Astrocyte (in vitro differentiated cells and primary cell): ENCODE results near the gene ATP6V1B1. TPM values are rescaled to one million over a fixed set of nuclear protein-coding genes. Genes with fewer than 3 reads are reported as not detected.

ENCODE experiments used
- DNase-seq: peaks from one replicate; pipeline ENCODE4 v3.0.0-alpha.2; 2010; ENCODE audit warnings: low read depth
- FAIRE-seq: peaks from 2 replicates; lab custom pipeline; 2011; peaks lifted over from hg19 to GRCh38; lab: Jason Lieb, UNC
- H2AFZ ChIP-seq: 2 replicates; pipeline ENCODE4 v1.6.0; 2012; ENCODE audit warnings: low read depth, low read length, inconsistent platforms
- H3K27ac ChIP-seq: 2 replicates; pipeline ENCODE4 v1.5.1; 2011; ENCODE audit warnings: low read depth, low read length, inconsistent platforms
- H3K27me3 ChIP-seq: 2 replicates; pipeline ENCODE4 v1.6.0; 2011; ENCODE audit warnings: low read length, inconsistent platforms; ENCODE audit not compliant: insufficient read depth
- H3K36me3 ChIP-seq: 2 replicates; pipeline ENCODE4 v1.5.1; 2011; ENCODE audit warnings: low read length, inconsistent platforms; ENCODE audit not compliant: insufficient read depth
- H3K4me1 ChIP-seq: 2 replicates; pipeline ENCODE4 v1.5.1; 2011; ENCODE audit warnings: low read length, inconsistent platforms; ENCODE audit not compliant: insufficient read depth
- H3K4me2 ChIP-seq: 2 replicates; pipeline ENCODE4 v1.6.0; 2012; ENCODE audit warnings: low read length, inconsistent platforms
- H3K4me3 ChIP-seq: 2 replicates; pipeline ENCODE4 v1.5.1; 2011; ENCODE audit warnings: low read depth, mild to moderate bottlenecking, low read length, inconsistent platforms; ENCODE audit not compliant: insufficient read depth
- H3K79me2 ChIP-seq: 2 replicates; pipeline ENCODE4 v1.6.0; 2012; ENCODE audit warnings: mild to moderate bottlenecking, low read length, inconsistent platforms; ENCODE audit not compliant: insufficient read depth
- H3K9ac ChIP-seq: 2 replicates; pipeline ENCODE4 v1.6.0; 2012; ENCODE audit warnings: mild to moderate bottlenecking, low read length, inconsistent platforms
- H3K9me3 ChIP-seq: 2 replicates; pipeline ENCODE4 v1.5.1; 2012; ENCODE audit warnings: low read depth, mild to moderate bottlenecking, low read length, inconsistent platforms; ENCODE audit not compliant: insufficient read depth
- H4K20me1 ChIP-seq: 2 replicates; pipeline ENCODE4 v1.6.0; 2012; ENCODE audit warnings: low read length, inconsistent platforms; ENCODE audit not compliant: insufficient read depth
- H3K27ac Mint-ChIP-seq: one replicate; pipeline ENCODE4 v1.8.0; 2021; ENCODE audit warnings: mild to moderate bottlenecking, mixed read lengths; ENCODE audit not compliant: unreplicated experiment
- H3K27me3 Mint-ChIP-seq: one replicate; pipeline ENCODE4 v1.8.0; 2021; ENCODE audit warnings: low read depth, mixed read lengths; ENCODE audit not compliant: unreplicated experiment
- H3K36me3 Mint-ChIP-seq: one replicate; pipeline ENCODE4 v1.8.0; 2021; ENCODE audit warnings: low read depth, mixed read lengths; ENCODE audit not compliant: unreplicated experiment
- H3K4me1 Mint-ChIP-seq: one replicate; pipeline ENCODE4 v1.8.0; 2021; ENCODE audit warnings: low read depth, mixed read lengths; ENCODE audit not compliant: unreplicated experiment
- H3K4me3 Mint-ChIP-seq: one replicate; pipeline ENCODE4 v1.8.0; 2021; ENCODE audit warnings: mild to moderate bottlenecking, moderate library complexity, mixed read lengths; ENCODE audit not compliant: unreplicated experiment
- H3K9me3 Mint-ChIP-seq: one replicate; pipeline ENCODE4 v1.8.0; 2021; ENCODE audit warnings: mild to moderate bottlenecking, mixed read lengths; ENCODE audit not compliant: unreplicated experiment
- EZH2 ChIP-seq: IDR thresholded peaks from 2 replicates; pipeline ENCODE4 v1.6.1; 2012; ENCODE audit warnings: mild to moderate bottlenecking, low read length, inconsistent platforms; ENCODE audit not compliant: insufficient read depth
- total RNA-seq: library from RNA; stranded (reverse); gene quantifications from 2 replicates; pipeline ENCODE4 v1.2.1, GENCODE V29; 2021
- TF ChIP-seq, protein P1 (sequence below): IDR thresholded peaks from 2 replicates; pipeline ENCODE4 v1.5.1; 2011; ENCODE audit warnings: low read depth, mild to moderate bottlenecking, inconsistent platforms, low read length, moderate library complexity; ENCODE audit not compliant: insufficient read depth

ATP6V1B1 gene
- total RNA-seq, 1 donor from 2014 or later: not detected

DNA sequence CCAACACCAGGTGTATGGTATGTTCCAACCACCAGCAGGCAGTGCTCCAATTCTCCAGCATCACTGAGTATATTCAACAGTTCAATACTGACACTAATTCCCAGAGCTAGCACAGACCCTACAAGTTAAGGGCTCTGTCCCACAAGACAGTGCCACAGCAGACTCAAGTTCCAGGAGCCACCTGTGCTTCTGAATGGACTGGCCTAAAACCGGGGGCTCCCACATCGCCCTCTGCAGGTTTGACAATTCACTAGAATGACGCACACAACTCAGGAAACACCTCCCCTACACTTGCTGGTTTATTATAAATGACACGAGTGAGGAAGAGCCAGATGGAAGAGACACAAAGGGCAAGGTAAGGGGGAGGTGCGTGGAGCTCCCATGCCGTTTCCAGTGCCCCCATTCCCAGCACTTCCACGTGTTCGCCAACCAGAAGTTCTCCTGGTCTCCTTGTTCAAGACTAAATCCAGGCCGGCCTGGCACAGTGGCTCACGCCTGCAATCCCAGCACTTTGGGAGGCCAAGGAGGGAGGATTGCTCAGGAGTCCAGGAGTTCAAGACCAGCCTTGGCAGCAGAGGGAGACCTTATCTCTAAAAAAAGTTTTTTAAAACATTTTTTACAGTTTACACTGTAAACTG lies 12.2 kb upstream of the ATP6V1B1 start:
- Mint-ChIP-seq H3K27me3 (peaks cover 39% of the 10 kb centered on the region), H3K9me3 (peaks cover 10% of the 10 kb centered on the region), H3K27ac (no peak overlapping the region), H3K4me1 (peaks cover 10% of the 10 kb centered on the region), H3K4me3 (no peak overlapping the region), H3K36me3 (no peaks in the 10 kb centered on the region)
- TF ChIP-seq, protein P1, sequence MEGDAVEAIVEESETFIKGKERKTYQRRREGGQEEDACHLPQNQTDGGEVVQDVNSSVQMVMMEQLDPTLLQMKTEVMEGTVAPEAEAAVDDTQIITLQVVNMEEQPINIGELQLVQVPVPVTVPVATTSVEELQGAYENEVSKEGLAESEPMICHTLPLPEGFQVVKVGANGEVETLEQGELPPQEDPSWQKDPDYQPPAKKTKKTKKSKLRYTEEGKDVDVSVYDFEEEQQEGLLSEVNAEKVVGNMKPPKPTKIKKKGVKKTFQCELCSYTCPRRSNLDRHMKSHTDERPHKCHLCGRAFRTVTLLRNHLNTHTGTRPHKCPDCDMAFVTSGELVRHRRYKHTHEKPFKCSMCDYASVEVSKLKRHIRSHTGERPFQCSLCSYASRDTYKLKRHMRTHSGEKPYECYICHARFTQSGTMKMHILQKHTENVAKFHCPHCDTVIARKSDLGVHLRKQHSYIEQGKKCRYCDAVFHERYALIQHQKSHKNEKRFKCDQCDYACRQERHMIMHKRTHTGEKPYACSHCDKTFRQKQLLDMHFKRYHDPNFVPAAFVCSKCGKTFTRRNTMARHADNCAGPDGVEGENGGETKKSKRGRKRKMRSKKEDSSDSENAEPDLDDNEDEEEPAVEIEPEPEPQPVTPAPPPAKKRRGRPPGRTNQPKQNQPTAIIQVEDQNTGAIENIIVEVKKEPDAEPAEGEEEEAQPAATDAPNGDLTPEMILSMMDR: no peak
- no peak for TF ChIP-seq EZH2
- H3K36me3 ChIP-seq: no peaks in the 10 kb centered on the region
- H3K27ac ChIP-seq: no peak overlapping the region
- no peaks in the 10 kb centered on the region for H3K79me2 ChIP-seq
- no peaks in the 10 kb centered on the region for H3K27me3 ChIP-seq
- no peak overlapping the region for H3K9ac ChIP-seq
- no peaks in the 10 kb centered on the region for H3K9me3 ChIP-seq
- no peaks in the 10 kb centered on the region for H4K20me1 ChIP-seq
- no peak for DNase-seq
- no peaks in the 10 kb centered on the region for H3K4me1 ChIP-seq
- H3K4me3 ChIP-seq: no peak overlapping the region
- H3K4me2 ChIP-seq: no peak overlapping the region
- FAIRE-seq: no peak
- no peak overlapping the region for H2AFZ ChIP-seq

DNA sequence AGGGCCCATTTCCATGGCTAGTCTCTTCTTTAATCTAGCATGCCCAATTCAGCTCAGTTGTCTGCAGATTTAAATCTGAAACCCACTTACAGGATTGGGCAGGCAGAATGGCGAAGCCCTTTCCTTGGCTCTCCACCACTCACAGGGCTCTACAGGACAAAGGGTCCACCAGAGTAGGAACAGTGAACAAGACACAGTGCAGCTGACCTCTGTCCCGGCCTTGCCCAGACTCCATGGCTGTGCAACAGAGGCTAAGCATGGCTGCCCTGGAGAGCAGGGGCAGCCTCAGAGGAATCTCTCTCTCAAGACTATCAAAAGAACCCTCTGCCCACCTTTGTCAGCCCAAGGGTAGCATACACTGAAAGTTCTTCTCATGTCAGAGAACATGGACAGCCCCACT lies 9.7 kb upstream of the ATP6V1B1 start:
- H3K4me1 ChIP-seq: no peaks in the 10 kb centered on the region
- no peak overlapping the region for H3K27ac ChIP-seq
- no peaks in the 10 kb centered on the region for H3K36me3 ChIP-seq
- H3K79me2 ChIP-seq: no peaks in the 10 kb centered on the region
- H2AFZ ChIP-seq: no peak overlapping the region
- no peak overlapping the region for H3K4me3 Mint-ChIP-seq
- H3K27ac Mint-ChIP-seq: no peak overlapping the region
- peaks cover 2% of the 10 kb centered on the region for H3K36me3 Mint-ChIP-seq
- no peak for TF ChIP-seq EZH2
- TF ChIP-seq, protein P1: no peak
- H4K20me1 ChIP-seq: no peaks in the 10 kb centered on the region
- H3K4me2 ChIP-seq: no peak overlapping the region
- no peak overlapping the region for H3K4me3 ChIP-seq
- FAIRE-seq: no peak
- DNase-seq: no peak
- peaks cover 60% of the 10 kb centered on the region for H3K27me3 Mint-ChIP-seq
- H3K9ac ChIP-seq: no peak overlapping the region
- no peaks in the 10 kb centered on the region for H3K9me3 ChIP-seq
- H3K9me3 Mint-ChIP-seq: peaks cover 10% of the 10 kb centered on the region
- H3K4me1 Mint-ChIP-seq: peaks cover 10% of the 10 kb centered on the region
- H3K27me3 ChIP-seq: no peaks in the 10 kb centered on the region

DNA sequence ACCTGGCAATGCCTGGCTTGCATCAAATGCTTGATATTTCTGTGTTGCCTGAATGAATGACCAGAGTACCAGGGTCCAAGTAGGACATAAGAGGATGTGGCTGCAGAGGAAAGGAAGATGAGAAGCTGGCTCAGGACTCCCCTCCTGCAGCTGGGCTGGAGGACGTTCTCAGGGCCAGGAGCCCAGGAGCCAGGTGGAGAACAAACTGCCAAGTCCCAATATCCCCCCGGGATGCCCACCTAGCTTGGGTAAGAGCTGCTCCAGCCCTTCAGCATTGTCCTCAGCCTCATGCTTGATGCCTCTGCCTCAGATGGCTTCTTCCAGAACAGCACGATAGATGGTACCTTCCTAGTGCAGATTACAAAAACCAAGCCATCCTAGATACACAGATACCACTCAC lies 8.6 kb upstream of the ATP6V1B1 start:
- no peaks in the 10 kb centered on the region for H3K27me3 ChIP-seq
- H3K27ac ChIP-seq: no peak overlapping the region
- no peaks in the 10 kb centered on the region for H3K36me3 ChIP-seq
- no peak for FAIRE-seq
- TF ChIP-seq EZH2: no peak
- TF ChIP-seq, protein P1: no peak
- Mint-ChIP-seq H3K27me3 (peaks cover 67% of the 10 kb centered on the region), H3K9me3 (peaks cover 12% of the 10 kb centered on the region), H3K36me3 (peaks cover 2% of the 10 kb centered on the region), H3K27ac (no peak overlapping the region), H3K4me3 (no peak overlapping the region), H3K4me1 (peaks cover 2% of the 10 kb centered on the region)
- no peaks in the 10 kb centered on the region for H3K9me3 ChIP-seq
- no peak overlapping the region for H3K9ac ChIP-seq
- no peak overlapping the region for H3K4me3 ChIP-seq
- H2AFZ ChIP-seq: no peak overlapping the region
- H3K79me2 ChIP-seq: no peaks in the 10 kb centered on the region
- H3K4me2 ChIP-seq: no peak overlapping the region
- H4K20me1 ChIP-seq: no peaks in the 10 kb centered on the region
- H3K4me1 ChIP-seq: no peaks in the 10 kb centered on the region
- DNase-seq: no peak
